K562 (cell line): ENCODE measurements around the gene KCNQ5. TPM values are rescaled to one million over a fixed set of nuclear protein-coding genes. Genes with fewer than 3 reads are reported as not detected.

Experiments
- ATAC-seq: fragments of 200-7000 bp; cut with Tn5 transposase; 3 replicates; pipeline ENCODE4 v1.9.1; 2020; ENCODE audit warnings: moderate library complexity
- BruUV-seq: library from RNA; stranded (reverse); fragments of 400-500 nt; replicated peaks from 2 replicates; lab custom pipeline; 2021; lab: Mats Ljungman, UMichigan
- CTCF ChIA-PET: fragments of 300-600 bp; formaldehyde crosslinking; extraction: SDS; loops from one replicate; lab custom pipeline; 2021; ENCODE audit warnings: low intra/inter-chr PET ratio; lab: Yijun Ruan, JAX
- POLR2A ChIA-PET: fragments of 300-600, 350-650 bp; sonication (Branson Sonifier 250); formaldehyde crosslinking; extraction: SDS; loops from one replicate; lab custom pipeline; 2021; ENCODE audit warnings: antibody characterized with exemption, inconsistent platforms; lab: Yijun Ruan, JAX
- DNase-seq, 4 experiments: peaks; one replicate each; pipeline versions ENCODE4 v3.0.0 to v3.0.0-alpha.2; 2011 to 2018; ENCODE audit warnings: low spot score in 3 of 4, mixed read lengths in 3 of 4; ENCODE audit errors: extremely low read depth in 1 of 4
- FAIRE-seq: peaks from 2 replicates; lab custom pipeline; 2011; peaks lifted over from hg19 to GRCh38; lab: Jason Lieb, UNC
- H2AFZ ChIP-seq: 2 replicates; pipeline ENCODE4 v1.6.0; 2011; ENCODE audit warnings: low read depth, low read length, control low read depth, inconsistent platforms
- H3K27ac ChIP-seq: fragments of 200-600 bp; 3 replicates; pipeline ENCODE4 v1.8.0; 2011; ENCODE audit warnings: low read depth, mild to moderate bottlenecking, control low read depth, inconsistent platforms, low read length, moderate library complexity, mixed read lengths; ENCODE audit errors: extremely low read depth
- H3K27me3 ChIP-seq, 2 experiments: fragments of 300-600 bp in 1 of 2; 2 replicates in 1 of 2; 3 replicates in 1 of 2; pipeline versions ENCODE4 v1.6.0 to v1.8.0; 2011; ENCODE audit warnings: inconsistent platforms in 2 of 2, low read length in 2 of 2, mild to moderate bottlenecking in 1 of 2, mixed read lengths in 1 of 2, moderate library complexity in 1 of 2; ENCODE audit not compliant: control insufficient read depth in 2 of 2, insufficient read depth in 2 of 2
- H3K36me3 ChIP-seq: fragments of 300-600 bp; 3 replicates; pipeline ENCODE4 v1.8.0; 2011; ENCODE audit warnings: mild to moderate bottlenecking, low read length, inconsistent platforms; ENCODE audit not compliant: control insufficient read depth, insufficient read depth
- H3K4me1 ChIP-seq, 2 experiments: fragments of 200-600 bp in 1 of 2; replicated peaks in 1 of 2; 2 replicates in 1 of 2; 3 replicates in 1 of 2; pipeline versions ENCODE4 v1.5.1 to v1.8.0; 2011; ENCODE audit warnings: inconsistent platforms in 2 of 2, low read length in 2 of 2, mild to moderate bottlenecking in 1 of 2, mixed read lengths in 1 of 2, moderate library complexity in 1 of 2; ENCODE audit not compliant: control insufficient read depth in 2 of 2, insufficient read depth in 2 of 2
- H3K4me2 ChIP-seq: 2 replicates; pipeline ENCODE4 v1.6.1; 2011; ENCODE audit warnings: low read length, control low read depth, inconsistent platforms, mixed read lengths; ENCODE audit not compliant: insufficient read depth
- H3K4me3 ChIP-seq: fragments of 200-600 bp; sonication (generic), shearing (Covaris generic); 2 replicates; pipeline ENCODE4 v1.5.1; 2016; ENCODE audit warnings: control low read depth, inconsistent platforms
- H3K79me2 ChIP-seq: fragments of 200-600 bp; 3 replicates; pipeline ENCODE4 v1.8.0; 2011; ENCODE audit warnings: low read length, inconsistent platforms; ENCODE audit not compliant: control insufficient read depth, insufficient read depth
- H3K9ac ChIP-seq, 2 experiments: 2 replicates each; pipeline versions ENCODE4 v1.6.0 to v1.6.1; 2011; ENCODE audit warnings: low read depth in 2 of 2, low read length in 2 of 2, control low read depth in 1 of 2, inconsistent platforms in 1 of 2, mild to moderate bottlenecking in 1 of 2, mixed read lengths in 1 of 2; ENCODE audit not compliant: insufficient read depth in 1 of 2
- H3K9me1 ChIP-seq: one replicate; pipeline ENCODE4 v1.6.0; 2011; ENCODE audit warnings: inconsistent platforms, mild to moderate bottlenecking, low read length, moderate library complexity; ENCODE audit not compliant: control insufficient read depth, insufficient read depth
- H3K9me3 ChIP-seq: replicated peaks from 2 replicates; pipeline ENCODE4 v1.5.1; 2011; ENCODE audit warnings: low read depth, low read length, inconsistent platforms; ENCODE audit not compliant: control insufficient read depth, insufficient read depth
- H4K20me1 ChIP-seq: replicated peaks from 2 replicates; pipeline ENCODE4 v1.6.1; 2011; ENCODE audit warnings: low read length, inconsistent platforms, mixed read lengths; ENCODE audit not compliant: control insufficient read depth, insufficient read depth
- BRCA1 ChIP-seq, 2 experiments: fragments of 450-650 bp in 1 of 2; sonication (generic) in 1 of 2; formaldehyde crosslinking in 1 of 2; IDR thresholded peaks; 2 replicates each; pipeline versions ENCODE4 v1.5.0 to v1.6.1; 2017 to 2020; ENCODE audit warnings: mild to moderate bottlenecking in 1 of 2, missing genetic modification reagents in 1 of 2
- HCFC1 ChIP-seq: IDR thresholded peaks from 2 replicates; pipeline ENCODE4 v1.6.1; 2012; ENCODE audit warnings: low read depth, low read length, improper control_type of control experiment
- HNRNPH1 ChIP-seq: fragments of 200-400 bp; formaldehyde crosslinking; optimal IDR thresholded peaks from 2 replicates; pipeline ENCODE3; 2017; ENCODE audit warnings: low read depth, mild to moderate bottlenecking, low read length, moderate library complexity
- JUN ChIP-seq, 2 experiments: sonication (generic) in 1 of 2; formaldehyde crosslinking in 1 of 2; IDR thresholded peaks; 2 replicates each; pipeline versions ENCODE4 v1.6.1 to v1.8.0; 2012 to 2022; ENCODE audit warnings: borderline replicate concordance in 2 of 2, mild to moderate bottlenecking in 2 of 2, improper control_type of control experiment in 1 of 2, low read depth in 1 of 2, low read length in 1 of 2, missing genetic modification reagents in 1 of 2
- NFE2L1 ChIP-seq: fragments of 450-650 bp; IDR thresholded peaks from 2 replicates; pipeline ENCODE4 v1.6.1; 2016; ENCODE audit warnings: missing genetic modification characterization, low read depth, mild to moderate bottlenecking, missing compliant biosample characterization, moderate library complexity, borderline replicate concordance
- WGBS: fragments of 100-300 bp; shearing (Covaris generic); methylation state at CpG from one replicate; pipeline ENCODE4 v1.1.6; 2016; ENCODE audit warnings: low coverage, mixed read lengths; ENCODE audit not compliant: insufficient coverage; ENCODE audit errors: missing lambda C conversion rate; 5-methylcytosine and 5-hydroxymethylcytosine counted together
- in situ Hi-C: fragments of 300-500 bp; cut with MboI; formaldehyde crosslinking; loops from 4 replicates; pipeline ENCODE4 v1.15.0; 2018; ENCODE audit warnings: inconsistent platforms, mixed read lengths
- intact Hi-C: fragments of 100-400 bp; cut with micrococcal nuclease; formaldehyde crosslinking; loops from 2 replicates; pipeline ENCODE4 v1.14.2; 2022
- polyA plus RNA-seq, 8 experiments: library from polyadenylated mRNA; depleted of rRNA in 4 of 8; stranded (reverse) in 5 of 8; unstranded in 3 of 8; fragments of >200 nt; fragmentation: Nextera tagmentation in 2 of 8; fragmentation: Illumina TruSeq in 1 of 8; extraction: Ambion mirVana in 2 of 8; extraction: Trizol in 1 of 8; gene quantifications; 2 replicates each; pipeline versions ENCODE4 v1.2.1 to v1.2.3, GENCODE V29; 2011 to 2014; ENCODE audit warnings: inconsistent platforms in 1 of 8, missing spikeins in 1 of 8
- total RNA-seq, 7 experiments: library from RNA; depleted of rRNA in 6 of 7; stranded (reverse); fragments of >200 nt in 6 of 7; fragmentation: Illumina TruSeq in 2 of 7; extraction: Trizol in 2 of 7; gene quantifications; 2 replicates each; pipeline versions ENCODE4 v1.2.1 to v1.2.3, GENCODE V29; 2011 to 2021; ENCODE audit warnings: low replicate concordance in 1 of 7
- TF ChIP-seq, protein P1 (sequence below), 2 experiments: fragments of 200-800 bp in 1 of 2; sonication (Bioruptor generic) in 1 of 2; sonication (generic) in 1 of 2; formaldehyde crosslinking in 1 of 2; IDR thresholded peaks in 1 of 2; conservative IDR thresholded peaks in 1 of 2; 2 replicates each; pipeline versions ENCODE4 v1.5.0 to v1.6.1; 2016 to 2020; ENCODE audit warnings: missing compliant biosample characterization in 1 of 2, missing genetic modification characterization in 1 of 2, missing genetic modification reagents in 1 of 2
- TF ChIP-seq, protein P2 (sequence below): fragments of 250-450 bp; sonication (Bioruptor Pico); IDR thresholded peaks from 2 replicates; pipeline ENCODE4 v1.8.0; 2021; ENCODE audit warnings: borderline replicate concordance, mild to moderate bottlenecking, moderate library complexity; ENCODE audit not compliant: poor library complexity, severe bottlenecking

Gene KCNQ5
- total and polyA plus RNA-seq, 9 of the 15 experiments (the other 6 are each of a cell fraction or from before 2014, with no cell fraction given) = 0.31 to 5.9 (median 2.6) TPM

DNA sequence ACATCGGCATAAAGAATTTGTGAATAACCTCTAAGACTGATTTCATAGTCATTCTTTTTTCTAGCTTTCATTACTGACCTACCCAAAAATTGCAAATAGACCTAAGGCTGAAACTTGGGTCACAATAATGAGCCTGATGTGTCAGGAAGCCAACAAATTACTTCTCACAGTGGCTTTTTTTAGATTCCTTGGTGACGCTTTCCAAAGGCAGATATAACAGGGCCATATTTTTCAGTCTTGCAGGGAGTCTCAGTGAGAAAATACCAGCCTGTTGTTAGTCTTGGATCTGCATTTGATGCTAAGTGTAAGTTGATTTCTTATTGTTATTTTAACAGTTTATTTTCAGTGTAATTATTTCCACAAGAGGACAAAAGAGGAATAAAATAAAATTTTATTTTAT is 423.7 kb downstream of the KCNQ5 start:
- H3K4me1 ChIP-seq = no peaks in the 10 kb centered on the region
- in situ Hi-C loops (no loop called here), intact Hi-C loops (no loop called here)
- no peaks in the 10 kb centered on the region for H3K9me1 ChIP-seq
- no peaks in the 10 kb centered on the region for H3K79me2 ChIP-seq
- TF ChIP-seq NFE2L1 (tag) (no peak), BRCA1 (IDR thresholded peaks at IDR 0.05) (no peak), BRCA1 (CRISPR knock-in tag; IDR thresholded peaks at IDR 0.05) (no peak), HCFC1 (no peak), JUN (IDR thresholded peaks at IDR 0.05; ENCODE audit: borderline replicate concordance, low read depth, low read length) (no peak), JUN (CRISPR knock-in tag; IDR thresholded peaks at IDR 0.05; ENCODE audit: borderline replicate concordance) (no peak), HNRNPH1 (no peak)
- TF ChIP-seq, protein P1, sequence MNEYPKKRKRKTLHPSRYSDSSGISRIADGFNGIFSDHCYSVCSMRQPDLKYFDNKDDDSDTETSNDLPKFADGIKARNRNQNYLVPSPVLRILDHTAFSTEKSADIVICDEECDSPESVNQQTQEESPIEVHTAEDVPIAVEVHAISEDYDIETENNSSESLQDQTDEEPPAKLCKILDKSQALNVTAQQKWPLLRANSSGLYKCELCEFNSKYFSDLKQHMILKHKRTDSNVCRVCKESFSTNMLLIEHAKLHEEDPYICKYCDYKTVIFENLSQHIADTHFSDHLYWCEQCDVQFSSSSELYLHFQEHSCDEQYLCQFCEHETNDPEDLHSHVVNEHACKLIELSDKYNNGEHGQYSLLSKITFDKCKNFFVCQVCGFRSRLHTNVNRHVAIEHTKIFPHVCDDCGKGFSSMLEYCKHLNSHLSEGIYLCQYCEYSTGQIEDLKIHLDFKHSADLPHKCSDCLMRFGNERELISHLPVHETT (CRISPR knock-in tag; conservative IDR thresholded peaks at IDR 0.05 in 1 of 2, IDR thresholded peaks at IDR 0.05 in 1 of 2) = no peak
- TF ChIP-seq, protein P2, sequence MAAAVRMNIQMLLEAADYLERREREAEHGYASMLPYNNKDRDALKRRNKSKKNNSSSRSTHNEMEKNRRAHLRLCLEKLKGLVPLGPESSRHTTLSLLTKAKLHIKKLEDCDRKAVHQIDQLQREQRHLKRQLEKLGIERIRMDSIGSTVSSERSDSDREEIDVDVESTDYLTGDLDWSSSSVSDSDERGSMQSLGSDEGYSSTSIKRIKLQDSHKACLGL (CRISPR knock-in tag) = no peak
- no peaks in the 10 kb centered on the region for H3K9me3 ChIP-seq
- POLR2A ChIA-PET = no interaction called here
- no peak overlapping the region for H3K9ac ChIP-seq
- CTCF ChIA-PET = no interaction called here
- DNase-seq (no peak), ATAC-seq (no peak), FAIRE-seq (no peak)
- no peaks in the 10 kb centered on the region for H3K27me3 ChIP-seq
- H2AFZ ChIP-seq = no peak overlapping the region
- no peak overlapping the region for H3K27ac ChIP-seq
- BruUV-seq = no TSS peak
- H4K20me1 ChIP-seq = no peaks in the 10 kb centered on the region
- no peak overlapping the region for H3K4me3 ChIP-seq
- WGBS = 27% methylated on average over 2 of the region's 2 CpGs
- H3K4me2 ChIP-seq = no peak overlapping the region
- no peaks in the 10 kb centered on the region for H3K36me3 ChIP-seq
